HEK293 (cell line): Measurements from ENCODE around the gene CELSR1.
A peak's percentile ranks its signal among the peaks of the same experiment; 100 is the strongest.

Source experiments
- CTCF ChIA-PET: fragments of 350-600 bp; formaldehyde crosslinking; extraction: SDS; loops from one replicate; lab custom pipeline; 2021; ENCODE audit warnings: antibody characterized with exemption; lab: Yijun Ruan, JAX
- POLR2A ChIA-PET: fragments of 300-600 bp; formaldehyde crosslinking; extraction: SDS; loops from one replicate; lab custom pipeline; 2020; ENCODE audit warnings: antibody characterized with exemption, inconsistent platforms; lab: Yijun Ruan, JAX
- H3K27ac ChIP-seq: fragments of 200-500 bp; sonication (Bioruptor generic); 2 replicates; pipeline ENCODE4 v1.5.1; 2014; ENCODE audit warnings: low read depth, low read length, control low read depth, inconsistent platforms; ENCODE audit errors: extremely low read depth
- H3K36me3 ChIP-seq, 2 experiments: fragments of 200-500 bp in 1 of 2; sonication (Bioruptor generic) in 1 of 2; 1 replicate in 1 of 2; 2 replicates in 1 of 2; pipeline ENCODE4 v1.5.1; 2014 to 2017; ENCODE audit warnings: inconsistent platforms in 2 of 2, low read length in 2 of 2; ENCODE audit not compliant: control insufficient read depth in 2 of 2, insufficient read depth in 1 of 2
- H3K4me1 ChIP-seq: fragments of 200-500 bp; sonication (Bioruptor generic); 2 replicates; pipeline ENCODE4 v1.5.1; 2014; ENCODE audit warnings: mild to moderate bottlenecking, low read length, inconsistent platforms; ENCODE audit not compliant: control insufficient read depth, insufficient read depth
- H3K4me3 ChIP-seq: 2 replicates; pipeline ENCODE4 v1.5.1; 2011; ENCODE audit warnings: low read depth, mild to moderate bottlenecking, control low read depth, low read length, moderate library complexity
- H3K9me3 ChIP-seq: fragments of 200-500 bp; sonication (Bioruptor generic); 2 replicates; pipeline ENCODE4 v1.5.1; 2014; ENCODE audit warnings: low read depth, low read length, inconsistent platforms; ENCODE audit not compliant: control insufficient read depth, insufficient read depth
- FEZF1 ChIP-seq: fragments of 450-650 bp; formaldehyde crosslinking; IDR thresholded peaks from 2 replicates; pipeline ENCODE4 v1.5.1; 2016; ENCODE audit warnings: missing biosample characterization, missing genetic modification characterization
- KLF9 ChIP-seq: fragments of 450-650 bp; formaldehyde crosslinking; IDR thresholded peaks from 2 replicates; pipeline ENCODE4 v1.5.1; 2016; ENCODE audit warnings: missing biosample characterization, missing genetic modification characterization, low read depth
- MEIS1 ChIP-seq: sonication (generic); formaldehyde crosslinking; IDR thresholded peaks from 2 replicates; pipeline ENCODE4 v1.8.1; 2022; ENCODE audit warnings: missing genetic modification reagents, mild to moderate bottlenecking, borderline replicate concordance
- OSR2 ChIP-seq: fragments of 450-650 bp; formaldehyde crosslinking; IDR thresholded peaks from 2 replicates; pipeline ENCODE4 v1.5.1; 2016; ENCODE audit warnings: missing biosample characterization, missing genetic modification characterization
- PRDM1 ChIP-seq: fragments of 450-650 bp; formaldehyde crosslinking; IDR thresholded peaks from 2 replicates; pipeline ENCODE4; 2016; ENCODE audit warnings: missing biosample characterization, missing genetic modification characterization
- SP7 ChIP-seq: fragments of 450-650 bp; formaldehyde crosslinking; IDR thresholded peaks from 2 replicates; pipeline ENCODE4 v1.5.1; 2016; ENCODE audit warnings: missing biosample characterization, missing genetic modification characterization
- ZBTB21 ChIP-seq: fragments of 450-650 bp; formaldehyde crosslinking; IDR thresholded peaks from 2 replicates; pipeline ENCODE4 v1.5.1; 2017; ENCODE audit warnings: missing biosample characterization, missing genetic modification characterization
- ZBTB7A ChIP-seq: fragments of 450-650 bp; formaldehyde crosslinking; IDR thresholded peaks from 2 replicates; pipeline ENCODE4 v1.5.1; 2016; ENCODE audit warnings: low read depth, missing biosample characterization, missing genetic modification characterization
- ZNF174 ChIP-seq: fragments of 450-650 bp; formaldehyde crosslinking; IDR thresholded peaks from 2 replicates; pipeline ENCODE4 v1.5.0; 2017; ENCODE audit warnings: missing biosample characterization, mild to moderate bottlenecking, missing genetic modification characterization
- ZNF350 ChIP-seq: fragments of 450-650 bp; formaldehyde crosslinking; IDR thresholded peaks from 2 replicates; pipeline ENCODE4 v1.5.0; 2017; ENCODE audit warnings: missing biosample characterization, mild to moderate bottlenecking, missing genetic modification characterization
- ZNF37A ChIP-seq: fragments of 450-650 bp; IDR thresholded peaks from 2 replicates; pipeline ENCODE4 v1.5.1; 2018; ENCODE audit warnings: missing biosample characterization, missing genetic modification characterization
- ZNF529 ChIP-seq: fragments of 450-650 bp; formaldehyde crosslinking; IDR thresholded peaks from 2 replicates; pipeline ENCODE4 v1.5.1; 2017; ENCODE audit warnings: missing genetic modification characterization, missing biosample characterization; ENCODE audit not compliant: insufficient replicate concordance
- ZNF785 ChIP-seq: fragments of 450-650 bp; formaldehyde crosslinking; IDR thresholded peaks from 2 replicates; pipeline ENCODE4 v1.5.1; 2016; ENCODE audit warnings: missing biosample characterization, missing genetic modification characterization
- TF ChIP-seq, protein P1 (sequence below): fragments of 450-650 bp; formaldehyde crosslinking; IDR thresholded peaks from 2 replicates; pipeline ENCODE4 v1.5.1; 2017; ENCODE audit warnings: missing biosample characterization, missing genetic modification characterization
- TF ChIP-seq, protein P2 (sequence below): fragments of 450-650 bp; formaldehyde crosslinking; IDR thresholded peaks from 2 replicates; pipeline ENCODE4 v1.5.0; 2017; ENCODE audit warnings: missing biosample characterization, missing genetic modification characterization, borderline replicate concordance
- TF ChIP-seq, protein P3 (sequence below): fragments of 450-650 bp; formaldehyde crosslinking; IDR thresholded peaks from 2 replicates; pipeline ENCODE4 v1.5.1; 2016; ENCODE audit warnings: missing biosample characterization, missing genetic modification characterization, low read depth
- TF ChIP-seq, protein P4 (sequence below): fragments of 450-650 bp; formaldehyde crosslinking; IDR thresholded peaks from 2 replicates; pipeline ENCODE4 v1.5.1; 2016; ENCODE audit warnings: missing biosample characterization, missing genetic modification characterization
- TF ChIP-seq, protein P5 (sequence below): fragments of 450-650 bp; formaldehyde crosslinking; IDR thresholded peaks from 2 replicates; pipeline ENCODE4 v1.5.1; 2016; ENCODE audit warnings: missing biosample characterization, missing genetic modification characterization, borderline replicate concordance

CELSR1 gene

DNA sequence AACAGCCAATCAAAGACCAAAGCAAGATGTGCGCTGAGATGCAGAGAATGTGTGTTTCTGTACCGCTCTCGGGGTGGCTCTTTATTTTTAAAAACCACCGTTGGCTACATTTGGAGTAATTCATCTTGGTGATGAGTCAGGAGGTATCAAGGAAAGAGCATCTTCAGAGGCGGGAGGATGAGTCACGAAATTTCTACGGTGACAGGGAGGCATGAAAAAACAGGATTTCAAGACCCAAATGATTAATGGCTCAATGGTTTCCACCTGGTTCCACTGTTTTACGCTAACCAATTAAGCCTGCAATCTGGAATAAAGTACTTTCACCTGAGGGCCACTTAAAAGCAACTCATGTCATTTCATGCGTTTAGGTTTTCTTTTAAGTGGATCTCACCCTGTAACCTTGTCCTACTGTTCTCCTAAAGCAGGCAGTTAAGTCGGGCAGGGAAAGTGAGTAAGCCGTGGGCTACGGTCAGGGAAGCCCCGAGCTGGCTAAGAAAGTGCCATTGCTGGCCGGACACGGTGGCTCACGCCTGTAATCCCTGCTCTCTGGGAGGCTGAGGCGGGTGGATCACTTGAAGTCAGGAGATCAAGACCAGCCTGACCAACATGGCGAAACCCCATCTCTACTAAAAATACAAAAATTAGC is 74.6 kb downstream of the CELSR1 start:
- peaks cover 0 to 19% of the 10 kb centered on the region in 2 experiments; a peak in 1 of 3 replicates for H3K36me3 ChIP-seq
- no peak overlapping the region for H3K4me3 ChIP-seq
- H3K9me3 ChIP-seq, result no peaks in the 10 kb centered on the region
- no peak overlapping the region for H3K27ac ChIP-seq
- ChIA-PET CTCF (interaction anchor here (0.7 kb wide), 1 partner anchor 80 kb away, joined by 3 read pairs; no protein-coding TSS in a partner anchor), POLR2A (no interaction called here)
- TF ChIP-seq ZNF785 (tag by site-specific recombination) (no peak), MEIS1 (CRISPR knock-in tag) (peak; percentile 28; the same call in 1 of the 2 replicates), OSR2 (tag by site-specific recombination) (peak; percentile 31), FEZF1 (tag by site-specific recombination) (0 out of 2 replicates have a peak, but pooled peaks have one; percentile 14), SP7 (tag by site-specific recombination) (peak; percentile 41; the same call in 1 of the 2 replicates)
- TF ChIP-seq, protein P1, sequence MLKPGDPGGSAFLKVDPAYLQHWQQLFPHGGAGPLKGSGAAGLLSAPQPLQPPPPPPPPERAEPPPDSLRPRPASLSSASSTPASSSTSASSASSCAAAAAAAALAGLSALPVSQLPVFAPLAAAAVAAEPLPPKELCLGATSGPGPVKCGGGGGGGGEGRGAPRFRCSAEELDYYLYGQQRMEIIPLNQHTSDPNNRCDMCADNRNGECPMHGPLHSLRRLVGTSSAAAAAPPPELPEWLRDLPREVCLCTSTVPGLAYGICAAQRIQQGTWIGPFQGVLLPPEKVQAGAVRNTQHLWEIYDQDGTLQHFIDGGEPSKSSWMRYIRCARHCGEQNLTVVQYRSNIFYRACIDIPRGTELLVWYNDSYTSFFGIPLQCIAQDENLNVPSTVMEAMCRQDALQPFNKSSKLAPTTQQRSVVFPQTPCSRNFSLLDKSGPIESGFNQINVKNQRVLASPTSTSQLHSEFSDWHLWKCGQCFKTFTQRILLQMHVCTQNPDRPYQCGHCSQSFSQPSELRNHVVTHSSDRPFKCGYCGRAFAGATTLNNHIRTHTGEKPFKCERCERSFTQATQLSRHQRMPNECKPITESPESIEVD, result peak; percentile 20; the same call in 1 of the 2 replicates
- TF ChIP-seq, protein P2, sequence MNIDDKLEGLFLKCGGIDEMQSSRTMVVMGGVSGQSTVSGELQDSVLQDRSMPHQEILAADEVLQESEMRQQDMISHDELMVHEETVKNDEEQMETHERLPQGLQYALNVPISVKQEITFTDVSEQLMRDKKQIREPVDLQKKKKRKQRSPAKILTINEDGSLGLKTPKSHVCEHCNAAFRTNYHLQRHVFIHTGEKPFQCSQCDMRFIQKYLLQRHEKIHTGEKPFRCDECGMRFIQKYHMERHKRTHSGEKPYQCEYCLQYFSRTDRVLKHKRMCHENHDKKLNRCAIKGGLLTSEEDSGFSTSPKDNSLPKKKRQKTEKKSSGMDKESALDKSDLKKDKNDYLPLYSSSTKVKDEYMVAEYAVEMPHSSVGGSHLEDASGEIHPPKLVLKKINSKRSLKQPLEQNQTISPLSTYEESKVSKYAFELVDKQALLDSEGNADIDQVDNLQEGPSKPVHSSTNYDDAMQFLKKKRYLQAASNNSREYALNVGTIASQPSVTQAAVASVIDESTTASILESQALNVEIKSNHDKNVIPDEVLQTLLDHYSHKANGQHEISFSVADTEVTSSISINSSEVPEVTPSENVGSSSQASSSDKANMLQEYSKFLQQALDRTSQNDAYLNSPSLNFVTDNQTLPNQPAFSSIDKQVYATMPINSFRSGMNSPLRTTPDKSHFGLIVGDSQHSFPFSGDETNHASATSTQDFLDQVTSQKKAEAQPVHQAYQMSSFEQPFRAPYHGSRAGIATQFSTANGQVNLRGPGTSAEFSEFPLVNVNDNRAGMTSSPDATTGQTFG (tag by site-specific recombination), result no peak
- H3K4me1 ChIP-seq, result no peaks in the 10 kb centered on the region

DNA sequence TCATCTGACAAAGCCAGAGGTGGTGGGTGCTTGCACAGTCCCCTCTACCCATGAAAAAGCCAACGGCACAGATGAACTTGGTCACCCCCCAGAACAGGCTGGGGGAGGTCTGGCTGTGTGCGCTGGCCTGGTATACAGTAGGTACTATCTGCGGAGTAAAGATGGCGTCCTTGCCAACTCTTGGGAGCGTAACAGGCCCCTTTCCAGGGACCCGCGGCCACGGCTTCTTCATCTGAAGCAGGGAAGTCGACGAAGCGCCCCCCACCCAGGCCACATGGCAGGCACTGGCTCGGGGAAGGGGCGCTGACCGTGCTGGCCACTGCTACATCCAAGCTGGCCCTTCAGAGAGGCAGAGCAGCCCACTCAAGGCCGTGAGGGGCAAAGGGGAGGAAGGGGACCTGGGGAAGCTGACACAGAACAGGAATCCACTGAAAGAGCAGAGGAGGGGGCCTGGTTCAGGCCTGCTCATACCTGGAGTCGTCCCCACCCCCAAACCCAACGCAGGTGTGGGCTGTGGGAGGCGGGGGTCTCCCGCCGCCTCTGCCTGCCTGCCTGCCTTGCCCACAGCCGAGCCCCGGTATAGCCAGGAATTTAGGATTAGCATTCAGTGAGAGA is 75.7 kb downstream of the CELSR1 start:
- no peaks in the 10 kb centered on the region for H3K9me3 ChIP-seq
- no peak overlapping the region for H3K4me3 ChIP-seq
- no peak overlapping the region for H3K27ac ChIP-seq
- CTCF ChIA-PET, result no interaction called here
- peaks cover 0 to 19% of the 10 kb centered on the region in 2 experiments; a peak in 1 of 3 replicates for H3K36me3 ChIP-seq
- POLR2A ChIA-PET, result interaction anchor here (1.0 kb wide), 1 partner anchor 17 kb away, joined by 3 read pairs; no protein-coding TSS in a partner anchor
- no peaks in the 10 kb centered on the region for H3K4me1 ChIP-seq
- TF ChIP-seq, protein P2 (tag by site-specific recombination), result no peak
- TF ChIP-seq ZBTB21 (tag by site-specific recombination) (no peak), ZNF174 (tag by site-specific recombination) (no peak), PRDM1 (tag by site-specific recombination) (no peak), ZNF350 (tag by site-specific recombination) (no peak), ZNF529 (tag by site-specific recombination) (no peak), ZBTB7A (tag by site-specific recombination) (no peak), ZNF785 (tag by site-specific recombination) (no peak), KLF9 (tag by site-specific recombination) (no peak), ZNF37A (tag by site-specific recombination) (no peak)
- TF ChIP-seq, protein P3, sequence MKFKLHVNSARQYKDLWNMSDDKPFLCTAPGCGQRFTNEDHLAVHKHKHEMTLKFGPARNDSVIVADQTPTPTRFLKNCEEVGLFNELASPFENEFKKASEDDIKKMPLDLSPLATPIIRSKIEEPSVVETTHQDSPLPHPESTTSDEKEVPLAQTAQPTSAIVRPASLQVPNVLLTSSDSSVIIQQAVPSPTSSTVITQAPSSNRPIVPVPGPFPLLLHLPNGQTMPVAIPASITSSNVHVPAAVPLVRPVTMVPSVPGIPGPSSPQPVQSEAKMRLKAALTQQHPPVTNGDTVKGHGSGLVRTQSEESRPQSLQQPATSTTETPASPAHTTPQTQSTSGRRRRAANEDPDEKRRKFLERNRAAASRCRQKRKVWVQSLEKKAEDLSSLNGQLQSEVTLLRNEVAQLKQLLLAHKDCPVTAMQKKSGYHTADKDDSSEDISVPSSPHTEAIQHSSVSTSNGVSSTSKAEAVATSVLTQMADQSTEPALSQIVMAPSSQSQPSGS, result no peak
- TF ChIP-seq, protein P4, sequence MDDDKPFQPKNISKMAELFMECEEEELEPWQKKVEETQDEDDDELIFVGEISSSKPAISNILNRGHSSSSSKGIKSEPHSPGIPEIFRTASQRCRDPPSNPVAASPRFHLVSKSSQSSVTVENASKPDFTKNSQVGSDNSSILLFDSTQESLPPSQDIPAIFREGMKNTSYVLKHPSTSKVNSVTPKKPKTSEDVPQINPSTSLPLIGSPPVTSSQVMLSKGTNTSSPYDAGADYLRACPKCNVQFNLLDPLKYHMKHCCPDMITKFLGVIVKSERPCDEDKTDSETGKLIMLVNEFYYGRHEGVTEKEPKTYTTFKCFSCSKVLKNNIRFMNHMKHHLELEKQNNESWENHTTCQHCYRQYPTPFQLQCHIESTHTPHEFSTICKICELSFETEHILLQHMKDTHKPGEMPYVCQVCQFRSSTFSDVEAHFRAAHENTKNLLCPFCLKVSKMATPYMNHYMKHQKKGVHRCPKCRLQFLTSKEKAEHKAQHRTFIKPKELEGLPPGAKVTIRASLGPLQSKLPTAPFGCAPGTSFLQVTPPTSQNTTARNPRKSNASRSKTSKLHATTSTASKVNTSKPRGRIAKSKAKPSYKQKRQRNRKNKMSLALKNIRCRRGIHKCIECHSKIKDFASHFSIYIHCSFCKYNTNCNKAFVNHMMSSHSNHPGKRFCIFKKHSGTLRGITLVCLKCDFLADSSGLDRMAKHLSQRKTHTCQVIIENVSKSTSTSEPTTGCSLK (tag by site-specific recombination), result no peak
- TF ChIP-seq, protein P5, sequence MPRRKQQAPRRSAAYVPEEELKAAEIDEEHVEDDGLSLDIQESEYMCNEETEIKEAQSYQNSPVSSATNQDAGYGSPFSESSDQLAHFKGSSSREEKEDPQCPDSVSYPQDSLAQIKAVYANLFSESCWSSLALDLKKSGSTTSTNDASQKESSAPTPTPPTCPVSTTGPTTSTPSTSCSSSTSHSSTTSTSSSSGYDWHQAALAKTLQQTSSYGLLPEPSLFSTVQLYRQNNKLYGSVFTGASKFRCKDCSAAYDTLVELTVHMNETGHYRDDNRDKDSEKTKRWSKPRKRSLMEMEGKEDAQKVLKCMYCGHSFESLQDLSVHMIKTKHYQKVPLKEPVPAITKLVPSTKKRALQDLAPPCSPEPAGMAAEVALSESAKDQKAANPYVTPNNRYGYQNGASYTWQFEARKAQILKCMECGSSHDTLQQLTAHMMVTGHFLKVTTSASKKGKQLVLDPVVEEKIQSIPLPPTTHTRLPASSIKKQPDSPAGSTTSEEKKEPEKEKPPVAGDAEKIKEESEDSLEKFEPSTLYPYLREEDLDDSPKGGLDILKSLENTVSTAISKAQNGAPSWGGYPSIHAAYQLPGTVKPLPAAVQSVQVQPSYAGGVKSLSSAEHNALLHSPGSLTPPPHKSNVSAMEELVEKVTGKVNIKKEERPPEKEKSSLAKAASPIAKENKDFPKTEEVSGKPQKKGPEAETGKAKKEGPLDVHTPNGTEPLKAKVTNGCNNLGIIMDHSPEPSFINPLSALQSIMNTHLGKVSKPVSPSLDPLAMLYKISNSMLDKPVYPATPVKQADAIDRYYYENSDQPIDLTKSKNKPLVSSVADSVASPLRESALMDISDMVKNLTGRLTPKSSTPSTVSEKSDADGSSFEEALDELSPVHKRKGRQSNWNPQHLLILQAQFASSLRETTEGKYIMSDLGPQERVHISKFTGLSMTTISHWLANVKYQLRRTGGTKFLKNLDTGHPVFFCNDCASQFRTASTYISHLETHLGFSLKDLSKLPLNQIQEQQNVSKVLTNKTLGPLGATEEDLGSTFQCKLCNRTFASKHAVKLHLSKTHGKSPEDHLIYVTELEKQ, result no peak
